ENCODE measurements around the gene ZNHIT3.

DNA sequence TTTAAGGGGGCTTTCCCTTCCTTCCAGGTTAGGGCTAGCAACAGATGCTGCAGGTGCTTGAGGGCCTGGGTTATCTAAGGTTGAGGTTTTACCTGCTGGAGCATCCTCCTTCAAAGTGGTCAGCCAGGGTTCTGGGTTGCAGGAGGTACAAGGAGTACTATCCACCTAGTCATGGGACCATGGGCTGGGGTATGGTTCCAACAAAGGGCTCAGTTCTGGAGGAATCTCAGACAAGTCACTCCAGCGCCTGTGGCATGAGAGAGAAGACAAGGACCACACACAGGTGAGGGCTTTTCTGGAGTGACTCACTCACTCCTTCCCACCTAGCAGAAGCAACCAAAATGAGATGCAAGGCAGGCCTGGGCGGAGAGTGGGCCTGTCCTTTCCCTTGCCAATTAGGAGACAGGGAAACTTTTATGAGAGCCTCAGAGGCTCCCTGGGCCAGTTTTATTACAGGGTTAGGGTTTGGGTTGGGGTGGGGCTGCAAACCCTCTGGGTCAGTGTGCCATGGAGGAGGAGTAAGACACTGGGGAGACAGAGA lies 46.0 kb downstream of the ZNHIT3 start:
- TF ChIP-seq POLR2A (IDR thresholded peaks at IDR 0.05; ENCODE audit: low read length) = no peak
- no peak for TF ChIP-seq GATA1 (IDR thresholded peaks at IDR 0.05; ENCODE audit: low read depth, low read length)
